ENCODE measurements around the gene HNF4A. TPM values are rescaled to one million over a fixed set of nuclear protein-coding genes. Genes with fewer than 3 reads are reported as not detected.
A peak's percentile ranks its signal among the peaks of the same experiment; 100 is the strongest.

The HNF4A gene
- total RNA-seq, 2 donors from 2014 or later, result 56.3 to 58.0 TPM

- Histone ChIP-seq H3K4me3 (ENCODE audit: low read length) (no peak overlapping the region), H3K9ac (ENCODE audit: extremely low read depth, low read length, poor library complexity, severe bottlenecking) (no peak overlapping the region), H3K27ac (ENCODE audit: low read depth, low read length) (no peak overlapping the region), H3K4me1 (ENCODE audit: control insufficient read depth, insufficient read depth, low read length) (no peaks in the 10 kb centered on the region), H3K36me3 (ENCODE audit: control insufficient read depth, insufficient read depth, low read length) (peaks cover 31% of the 10 kb centered on the region), H3K27me3 (ENCODE audit: control insufficient read depth, insufficient read depth, low read length, poor library complexity, severe bottlenecking) (no peaks in the 10 kb centered on the region), H3K9me3 (ENCODE audit: control insufficient read depth, low read length) (no peaks in the 10 kb centered on the region)
- Mint-ChIP-seq H3K4me1 (peaks cover 11% of the 10 kb centered on the region), H3K36me3 (ENCODE audit: low read depth) (peaks cover 31% of the 10 kb centered on the region), H3K4me3 (no peak overlapping the region), H3K9me3 (no peaks in the 10 kb centered on the region), H3K27me3 (ENCODE audit: insufficient read depth) (no peaks in the 10 kb centered on the region), H3K27ac (no peak overlapping the region)
- no peak for TF ChIP-seq CTCF (conservative IDR thresholded peaks at IDR 0.05)
- no peak for DNase-seq
- WGBS, 2 experiments (ENCODE audit: insufficient coverage in 1 of 2, insufficient read length in 1 of 2), result 80 to 97% methylated on average over 1 to 4 of the region's 4 CpGs
These were observed 75.6 kb downstream of the HNF4A start for GRCh38 chr20:44431118-44431501.

- no peak for DNase-seq
These were observed 76.2 kb downstream of the HNF4A start for GRCh38 chr20:44431502-44432234.

More at GRCh38 chr20:44431502-44432234, 76.2 kb downstream of the HNF4A start:
- H3K4me3 ChIP-seq (ENCODE audit: low read length), result no peak overlapping the region
- no peaks in the 10 kb centered on the region for H3K9me3 ChIP-seq (ENCODE audit: control insufficient read depth, low read length)
- H3K4me1 ChIP-seq (ENCODE audit: control insufficient read depth, insufficient read depth, low read length), result no peaks in the 10 kb centered on the region
- H3K27ac ChIP-seq (ENCODE audit: low read depth, low read length), result no peak overlapping the region
- H3K4me3 Mint-ChIP-seq, result no peak overlapping the region
- H3K27me3 ChIP-seq (ENCODE audit: control insufficient read depth, insufficient read depth, low read length, poor library complexity, severe bottlenecking), result no peaks in the 10 kb centered on the region
- peak; percentile 54 for TF ChIP-seq CTCF (conservative IDR thresholded peaks at IDR 0.05)
- H3K9me3 Mint-ChIP-seq, result no peaks in the 10 kb centered on the region
- H3K27ac Mint-ChIP-seq, result peak overlapping the region; percentile 58
- H3K9ac ChIP-seq (ENCODE audit: extremely low read depth, low read length, poor library complexity, severe bottlenecking), result no peak overlapping the region
- peaks cover 11% of the 10 kb centered on the region for H3K4me1 Mint-ChIP-seq
- WGBS, 2 experiments (ENCODE audit: insufficient coverage in 1 of 2, insufficient read length in 1 of 2), result 86 to 93% methylated on average over 3 to 10 of the region's 11 CpGs
- peaks cover 26% of the 10 kb centered on the region for H3K36me3 ChIP-seq (ENCODE audit: control insufficient read depth, insufficient read depth, low read length)
- peaks cover 31% of the 10 kb centered on the region for H3K36me3 Mint-ChIP-seq (ENCODE audit: low read depth)
- H3K27me3 Mint-ChIP-seq (ENCODE audit: insufficient read depth), result no peaks in the 10 kb centered on the region
